Measurements from ENCODE around the gene EPB41L4B. TPM values are rescaled to one million over a fixed set of nuclear protein-coding genes. Genes with fewer than 3 reads are reported as not detected.

EPB41L4B gene
- total and polyA plus RNA-seq, 2 of the 4 experiments (the other 2 are of a cell fraction), result 0.36 to 0.54 TPM

- TF ChIP-seq CTCF (conservative IDR thresholded peaks at IDR 0.05; ENCODE audit: low read depth, low read length) (peak; percentile 93), FOS (IDR thresholded peaks at IDR 0.05; ENCODE audit: low read depth, low read length) (no peak)
These were observed at the start of gene EPB41L4B (continued) for GRCh38 chr9:109320742-109321448.

GRCh38 chr9:109369285-109369684, 48.4 kb upstream of the EPB41L4B start:
- intact Hi-C loops (cut with micrococcal nuclease), result no loop called here
- no peak overlapping the region for H2AFZ ChIP-seq (replicated peaks; ENCODE audit: low read length, poor library complexity)
- H3K4me3 ChIP-seq (ENCODE audit: insufficient read depth, low read depth, low read length), result no peak overlapping the region
- H4K20me1 ChIP-seq (ENCODE audit: insufficient read depth, low read length), result no peaks in the 10 kb centered on the region
- no peak overlapping the region for H3K14ac ChIP-seq (replicated peaks; ENCODE audit: low read depth, low read length)
- no peak overlapping the region for H4K5ac ChIP-seq (ENCODE audit: low read depth, low read length)
- BruUV-seq (replicated peaks), result no TSS peak
- no peak overlapping the region for H2BK20ac ChIP-seq (ENCODE audit: low read depth, low read length)
- no peaks in the 10 kb centered on the region for H3K36me3 ChIP-seq (ENCODE audit: control insufficient read depth, insufficient read depth, low read length)
- no peaks in the 10 kb centered on the region for H3K4me1 ChIP-seq (ENCODE audit: control insufficient read depth, insufficient read depth, low read length)
- no peak overlapping the region for H4K91ac ChIP-seq (ENCODE audit: insufficient read depth, low read depth, low read length)
- no peak overlapping the region for H2AK9ac ChIP-seq (replicated peaks; ENCODE audit: low read depth, low read length, poor library complexity)
- dilution Hi-C loops (cut with HindIII; ENCODE audit: low sequenced_read_pairs, unreplicated experiment), result no loop called here
- H2BK5ac ChIP-seq (ENCODE audit: low read depth, low read length, poor library complexity, severe bottlenecking), result no peak overlapping the region
- H3K9me1 ChIP-seq (ENCODE audit: insufficient read depth, low read length), result no peaks in the 10 kb centered on the region
- peaks cover 2% of the 10 kb centered on the region; the same call in 1 of the 2 replicates for H3K9me3 ChIP-seq (ENCODE audit: control insufficient read depth, insufficient read depth, low read length)
- no peak overlapping the region for H2BK15ac ChIP-seq (ENCODE audit: low read depth, low read length)
- ChIA-PET POLR2A (ENCODE audit: unreplicated experiment) (no interaction called here), CTCF (no interaction called here)
- in situ Hi-C loops (cut with MboI; ENCODE audit: low sequenced_read_pairs), result no loop called here
- H2BK120ac ChIP-seq (ENCODE audit: low read depth, low read length), result no peak overlapping the region
- H3K18ac ChIP-seq (ENCODE audit: low read depth, low read length), result no peak overlapping the region
- no peak overlapping the region for H3K23ac ChIP-seq (ENCODE audit: low read depth, low read length)
- H4K8ac ChIP-seq (ENCODE audit: low read depth in 2 of 2, low read length in 2 of 2), result no peak overlapping the region
- peaks cover 3% of the 10 kb centered on the region; the same call in 1 of the 2 replicates for H3K27me3 ChIP-seq (ENCODE audit: control insufficient read depth, insufficient read depth, low read length)
- H2AK5ac ChIP-seq (ENCODE audit: low read depth, low read length), result no peak overlapping the region
- H3K4me2 ChIP-seq (ENCODE audit: low read depth, low read length), result no peak overlapping the region
- no CpG with 5 or more reads among the region's 2 CpGs for WGBS, 2 experiments (ENCODE audit: extremely low coverage in 2 of 2, insufficient read length in 1 of 2)
- no peaks in the 10 kb centered on the region for H3K79me1 ChIP-seq (ENCODE audit: low read depth in 1 of 2, low read length in 2 of 2)
- no peak overlapping the region for H3K27ac ChIP-seq (ENCODE audit: insufficient read depth, low read length)
- H3K9ac ChIP-seq (ENCODE audit: low read depth, low read length), result no peak overlapping the region
- H3K4ac ChIP-seq (ENCODE audit: low read depth, low read length), result no peak overlapping the region
- no peak for DNase-seq
- no peak for ATAC-seq (ENCODE audit: low read depth)
- no peak overlapping the region for H3K56ac ChIP-seq (ENCODE audit: extremely low read depth, insufficient read depth, low read length)
- TF ChIP-seq SMC3 (IDR thresholded peaks at IDR 0.05; ENCODE audit: low read depth, low read length) (no peak), RFX5 (IDR thresholded peaks at IDR 0.05; ENCODE audit: low read depth, low read length) (no peak), NFE2L2 (IDR thresholded peaks at IDR 0.05; ENCODE audit: low read depth, low read length) (no peak), USF2 (IDR thresholded peaks at IDR 0.05; ENCODE audit: low read depth, low read length) (no peak), BHLHE40 (IDR thresholded peaks at IDR 0.05; ENCODE audit: low read depth, low read length) (no peak), ELK1 (IDR thresholded peaks at IDR 0.05; ENCODE audit: borderline replicate concordance, low read depth, low read length) (no peak), POLR2A (IDR thresholded peaks at IDR 0.05; ENCODE audit: low read depth, low read length) (no peak), CHD1 (IDR thresholded peaks at IDR 0.05; ENCODE audit: low read depth, low read length) (no peak), RAD21 (IDR thresholded peaks at IDR 0.05; ENCODE audit: low read length) (no peak), FOS (IDR thresholded peaks at IDR 0.05; ENCODE audit: low read depth, low read length) (no peak), MAFK (IDR thresholded peaks at IDR 0.05; ENCODE audit: low read depth, low read length) (no peak), MXI1 (IDR thresholded peaks at IDR 0.05; ENCODE audit: borderline replicate concordance, low read depth, low read length) (no peak), CEBPB (IDR thresholded peaks at IDR 0.05; ENCODE audit: low read depth, low read length) (no peak)

All from IMR-90 (cell line).